ENCODE measurements around the gene ESD. TPM values are rescaled to one million over a fixed set of nuclear protein-coding genes. Genes with fewer than 3 reads are reported as not detected.
"Not testable (repeated sequence)": the region's sequence is repeated elsewhere in the genome, so short reads cannot be mapped to it uniquely, and the experiment has no call there.

Gene ESD
- total RNA-seq, 1 donor from 2014 or later, result 42.4 TPM

DNA sequence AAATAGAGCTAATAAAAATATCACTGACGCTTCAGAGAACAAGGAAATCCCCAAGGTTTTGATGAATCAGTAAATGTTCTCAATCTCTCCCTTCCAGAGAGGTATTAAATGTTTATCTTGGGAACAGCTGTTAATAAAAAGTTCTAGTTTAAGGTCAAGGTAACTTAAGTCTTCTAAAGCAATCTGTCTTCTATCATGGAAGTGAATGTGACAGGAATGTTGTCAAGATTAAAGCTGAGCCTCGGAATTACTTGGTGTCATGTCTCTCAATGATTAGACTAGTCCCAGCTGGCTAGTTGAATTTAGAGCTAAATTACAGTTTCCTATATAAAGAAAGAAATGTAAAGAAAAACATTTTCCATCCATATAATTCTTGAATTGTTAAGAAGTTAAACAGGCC, 23.4 kb downstream of the ESD start:
- no peak overlapping the region for H3K4me3 ChIP-seq (ENCODE audit: low read depth, low read length)
- TF ChIP-seq, protein P1, sequence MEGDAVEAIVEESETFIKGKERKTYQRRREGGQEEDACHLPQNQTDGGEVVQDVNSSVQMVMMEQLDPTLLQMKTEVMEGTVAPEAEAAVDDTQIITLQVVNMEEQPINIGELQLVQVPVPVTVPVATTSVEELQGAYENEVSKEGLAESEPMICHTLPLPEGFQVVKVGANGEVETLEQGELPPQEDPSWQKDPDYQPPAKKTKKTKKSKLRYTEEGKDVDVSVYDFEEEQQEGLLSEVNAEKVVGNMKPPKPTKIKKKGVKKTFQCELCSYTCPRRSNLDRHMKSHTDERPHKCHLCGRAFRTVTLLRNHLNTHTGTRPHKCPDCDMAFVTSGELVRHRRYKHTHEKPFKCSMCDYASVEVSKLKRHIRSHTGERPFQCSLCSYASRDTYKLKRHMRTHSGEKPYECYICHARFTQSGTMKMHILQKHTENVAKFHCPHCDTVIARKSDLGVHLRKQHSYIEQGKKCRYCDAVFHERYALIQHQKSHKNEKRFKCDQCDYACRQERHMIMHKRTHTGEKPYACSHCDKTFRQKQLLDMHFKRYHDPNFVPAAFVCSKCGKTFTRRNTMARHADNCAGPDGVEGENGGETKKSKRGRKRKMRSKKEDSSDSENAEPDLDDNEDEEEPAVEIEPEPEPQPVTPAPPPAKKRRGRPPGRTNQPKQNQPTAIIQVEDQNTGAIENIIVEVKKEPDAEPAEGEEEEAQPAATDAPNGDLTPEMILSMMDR (IDR thresholded peaks at IDR 0.05; ENCODE audit: insufficient read depth, low read length, severe bottlenecking), result no peak
- H3K27me3 ChIP-seq (ENCODE audit: control insufficient read depth, insufficient read depth, low read length), result no peaks in the 10 kb centered on the region
- FAIRE-seq, result no peak
- no peak for DNase-seq (ENCODE audit: low read depth)
- peaks cover 2% of the 10 kb centered on the region for H3K36me3 ChIP-seq (ENCODE audit: control insufficient read depth, insufficient read depth, low read length)

- no peak for FAIRE-seq
Observed at GRCh38 chr13:46771693-46772092, 25.3 kb downstream of the ESD start.

DNA sequence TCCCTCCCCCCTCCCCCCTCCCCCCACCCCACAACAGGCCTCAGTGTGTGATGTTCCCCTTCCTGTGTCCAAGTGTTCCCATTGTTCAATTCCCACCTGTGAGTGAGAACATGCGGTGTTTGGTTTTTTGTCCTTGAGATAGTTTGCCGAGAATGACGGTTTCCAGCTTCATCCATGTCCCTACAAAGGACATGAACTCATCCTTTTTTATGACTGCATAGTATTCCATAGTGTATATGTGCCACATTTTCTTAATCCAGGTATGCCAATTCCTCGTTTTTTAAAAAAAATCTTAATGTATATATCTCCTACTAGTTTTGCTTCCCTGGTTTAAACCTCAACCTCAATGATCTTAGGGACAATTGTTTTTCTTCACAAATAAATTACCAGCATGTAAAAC, 27.0 kb downstream of the ESD start:
- H3K4me3 ChIP-seq (ENCODE audit: low read depth, low read length); H3K36me3 ChIP-seq (ENCODE audit: control insufficient read depth, insufficient read depth, low read length); FAIRE-seq; DNase-seq (ENCODE audit: low read depth); H3K27me3 ChIP-seq (ENCODE audit: control insufficient read depth, insufficient read depth, low read length): not testable (repeated sequence)

More at GRCh38 chr13:46771693-46772092, 25.3 kb downstream of the ESD start:
- TF ChIP-seq, protein P1 (IDR thresholded peaks at IDR 0.05; ENCODE audit: insufficient read depth, low read length, severe bottlenecking), result no peak
- Histone ChIP-seq H3K36me3 (ENCODE audit: control insufficient read depth, insufficient read depth, low read length) (peaks cover 2% of the 10 kb centered on the region), H3K4me3 (ENCODE audit: low read depth, low read length) (no peak overlapping the region), H3K27me3 (ENCODE audit: control insufficient read depth, insufficient read depth, low read length) (no peaks in the 10 kb centered on the region)
- no peak for DNase-seq (ENCODE audit: low read depth)

GRCh38 chr13:46761866-46762265, 35.1 kb downstream of the ESD start:
- H3K4me3 ChIP-seq (ENCODE audit: low read depth, low read length), result no peak overlapping the region
- TF ChIP-seq, protein P1 (IDR thresholded peaks at IDR 0.05; ENCODE audit: insufficient read depth, low read length, severe bottlenecking), result no peak
- FAIRE-seq (no peak), DNase-seq (ENCODE audit: low read depth) (no peak)
- no peaks in the 10 kb centered on the region for H3K27me3 ChIP-seq (ENCODE audit: control insufficient read depth, insufficient read depth, low read length)
- no peaks in the 10 kb centered on the region for H3K36me3 ChIP-seq (ENCODE audit: control insufficient read depth, insufficient read depth, low read length)

DNA sequence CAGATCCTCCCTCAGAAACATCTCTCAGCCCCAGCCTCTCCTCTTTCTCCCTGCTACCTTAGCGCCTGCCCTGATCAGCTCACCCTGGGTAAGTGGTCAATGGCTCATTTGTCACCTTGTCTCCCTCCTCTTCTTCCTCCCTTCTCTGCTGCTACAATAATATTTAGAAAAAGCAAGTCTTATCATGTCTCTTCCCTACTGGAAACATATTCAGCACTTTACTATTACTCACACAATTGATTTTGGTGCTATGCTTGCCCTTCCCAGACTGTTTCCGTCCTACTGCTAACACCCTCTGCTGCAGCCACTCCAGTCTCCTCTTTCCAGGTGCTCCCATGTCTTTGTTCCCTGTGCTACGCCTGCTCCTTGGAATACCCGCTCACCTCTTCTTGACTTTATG, 35.8 kb downstream of the ESD start:
- TF ChIP-seq, protein P1 (IDR thresholded peaks at IDR 0.05; ENCODE audit: insufficient read depth, low read length, severe bottlenecking), result no peak
- no peak for FAIRE-seq

DNA sequence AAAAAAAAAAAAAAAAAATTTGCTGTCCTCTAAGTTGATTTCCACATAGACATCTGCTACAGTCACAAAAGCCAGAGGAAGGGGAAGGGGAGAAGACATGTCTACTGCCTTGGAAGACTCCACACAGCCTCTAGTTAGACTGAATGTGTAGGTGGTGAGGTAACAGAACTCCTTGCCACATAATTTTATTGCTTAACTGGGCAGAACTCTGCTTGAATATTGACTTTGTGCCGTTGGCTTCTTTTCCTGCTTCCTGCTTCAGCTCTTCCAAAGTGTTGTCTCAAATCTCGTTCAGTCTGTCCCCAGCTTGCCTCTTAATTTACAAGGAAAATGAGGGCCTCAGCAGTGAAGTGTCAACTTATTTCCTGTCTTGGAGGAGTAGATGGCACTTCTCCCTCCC, 37.1 kb downstream of the ESD start:
- TF ChIP-seq, protein P1 (IDR thresholded peaks at IDR 0.05; ENCODE audit: insufficient read depth, low read length, severe bottlenecking), result no peak
- no peaks in the 10 kb centered on the region for H3K36me3 ChIP-seq (ENCODE audit: control insufficient read depth, insufficient read depth, low read length)
- DNase-seq (ENCODE audit: low read depth) (peak; percentile 68), FAIRE-seq (peak; percentile 91)
- H3K27me3 ChIP-seq (ENCODE audit: control insufficient read depth, insufficient read depth, low read length), result no peaks in the 10 kb centered on the region
- no peak overlapping the region for H3K4me3 ChIP-seq (ENCODE audit: low read depth, low read length)

More for the DNA sequence above, 35.8 kb downstream of the ESD start:
- no peaks in the 10 kb centered on the region for H3K36me3 ChIP-seq (ENCODE audit: control insufficient read depth, insufficient read depth, low read length)
- H3K4me3 ChIP-seq (ENCODE audit: low read depth, low read length), result no peak overlapping the region
- peak; percentile 59 for DNase-seq (ENCODE audit: low read depth)
- H3K27me3 ChIP-seq (ENCODE audit: control insufficient read depth, insufficient read depth, low read length), result no peaks in the 10 kb centered on the region

All from bronchial epithelial cell (primary cell).